Chondrocyte (in vitro differentiated cells): ENCODE results near the gene CCDC28A. TPM values are rescaled to one million over a fixed set of nuclear protein-coding genes. Genes with fewer than 3 reads are reported as not detected.

ENCODE experiments used
- DNase-seq: peaks from one replicate; pipeline ENCODE4 v3.0.0; 2021; ENCODE audit warnings: mixed read lengths, low spot score
- H3K27ac Mint-ChIP-seq: one replicate; pipeline ENCODE4 v1.8.0; 2021; ENCODE audit warnings: mild to moderate bottlenecking, moderate library complexity, mixed read lengths; ENCODE audit not compliant: unreplicated experiment
- H3K27me3 Mint-ChIP-seq: 2 replicates; pipeline ENCODE4 v1.8.0; 2021; ENCODE audit warnings: low read depth, mixed read lengths
- H3K36me3 Mint-ChIP-seq: 2 replicates; pipeline ENCODE4 v1.8.0; 2021; ENCODE audit warnings: low read depth, mixed read lengths
- H3K4me1 Mint-ChIP-seq: 2 replicates; pipeline ENCODE4 v1.8.0; 2021; ENCODE audit warnings: low read depth, mild to moderate bottlenecking, mixed read lengths
- H3K4me3 Mint-ChIP-seq: one replicate; pipeline ENCODE4 v1.8.0; 2021; ENCODE audit warnings: mild to moderate bottlenecking, moderate library complexity, mixed read lengths; ENCODE audit not compliant: unreplicated experiment
- H3K9me3 Mint-ChIP-seq: 2 replicates; pipeline ENCODE4 v1.8.0; 2021; ENCODE audit warnings: low read depth, mixed read lengths
- total RNA-seq: library from RNA; stranded (reverse); gene quantifications from 3 replicates; pipeline ENCODE4 v1.2.1, GENCODE V29; 2021
- TF ChIP-seq, protein P1 (sequence below): fragments of 200-600 bp; sonication (generic); IDR thresholded peaks from 2 replicates; pipeline ENCODE4 v1.5.0; 2021; ENCODE audit warnings: antibody characterized with exemption, mild to moderate bottlenecking, moderate library complexity

CCDC28A gene
- total RNA-seq, 1 donor from 2014 or later, result 7.1 TPM

DNA sequence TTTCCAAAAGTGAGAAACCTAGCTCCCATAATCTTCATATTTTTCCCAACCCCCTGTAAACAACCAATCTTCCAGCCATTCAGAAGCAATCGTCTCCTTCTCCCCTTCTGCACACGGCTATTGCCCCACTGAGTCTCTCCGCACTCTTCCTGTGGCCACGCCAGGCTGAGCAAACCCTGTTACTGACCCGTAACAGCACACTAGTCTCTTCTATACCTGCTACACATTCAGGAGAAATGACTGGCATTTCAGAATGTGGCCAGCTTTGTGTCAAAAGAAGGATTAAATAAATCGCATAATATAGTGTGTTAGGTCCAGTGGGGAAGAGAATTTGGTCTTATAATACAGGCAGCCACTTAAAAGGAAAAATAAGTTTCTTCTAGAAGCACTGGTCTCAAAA lies 63.7 kb downstream of the CCDC28A start:
- Mint-ChIP-seq H3K4me3 (no peak overlapping the region), H3K4me1 (no peaks in the 10 kb centered on the region), H3K36me3 (peaks cover 2% of the 10 kb centered on the region), H3K27me3 (no peaks in the 10 kb centered on the region), H3K9me3 (peaks cover 6% of the 10 kb centered on the region), H3K27ac (no peak overlapping the region)
- TF ChIP-seq, protein P1, sequence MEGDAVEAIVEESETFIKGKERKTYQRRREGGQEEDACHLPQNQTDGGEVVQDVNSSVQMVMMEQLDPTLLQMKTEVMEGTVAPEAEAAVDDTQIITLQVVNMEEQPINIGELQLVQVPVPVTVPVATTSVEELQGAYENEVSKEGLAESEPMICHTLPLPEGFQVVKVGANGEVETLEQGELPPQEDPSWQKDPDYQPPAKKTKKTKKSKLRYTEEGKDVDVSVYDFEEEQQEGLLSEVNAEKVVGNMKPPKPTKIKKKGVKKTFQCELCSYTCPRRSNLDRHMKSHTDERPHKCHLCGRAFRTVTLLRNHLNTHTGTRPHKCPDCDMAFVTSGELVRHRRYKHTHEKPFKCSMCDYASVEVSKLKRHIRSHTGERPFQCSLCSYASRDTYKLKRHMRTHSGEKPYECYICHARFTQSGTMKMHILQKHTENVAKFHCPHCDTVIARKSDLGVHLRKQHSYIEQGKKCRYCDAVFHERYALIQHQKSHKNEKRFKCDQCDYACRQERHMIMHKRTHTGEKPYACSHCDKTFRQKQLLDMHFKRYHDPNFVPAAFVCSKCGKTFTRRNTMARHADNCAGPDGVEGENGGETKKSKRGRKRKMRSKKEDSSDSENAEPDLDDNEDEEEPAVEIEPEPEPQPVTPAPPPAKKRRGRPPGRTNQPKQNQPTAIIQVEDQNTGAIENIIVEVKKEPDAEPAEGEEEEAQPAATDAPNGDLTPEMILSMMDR, result no peak
- DNase-seq, result no peak

Other genes starting within 250 kb of the CCDC28A start
- gene ECT2L, start 22.3 kb downstream of the CCDC28A start, total RNA-seq, result not detected in 3 replicates
- gene REPS1, start 214.5 kb downstream of the CCDC28A start, total RNA-seq, result 24.5 to 26.5 TPM (median 25.8 TPM) in 3 replicates